SH-SY5Y (cell line): ENCODE measurements around the gene TMEM250.

Experiments used
- GATA2 ChIP-seq: IDR thresholded peaks from 2 replicates; pipeline ENCODE4 v1.6.1; 2011; ENCODE audit warnings: mild to moderate bottlenecking, low read depth, low read length
- GATA3 ChIP-seq: IDR thresholded peaks from 2 replicates; pipeline ENCODE4 v1.6.1; 2011; ENCODE audit warnings: low read depth, mild to moderate bottlenecking, low read length, moderate library complexity

GRCh38 chr9:136159851-136160250, 41.2 kb upstream of the TMEM250 start:
- TF ChIP-seq GATA2 (no peak), GATA3 (no peak)
